Calu3 (cell line): ENCODE data around the gene FAM222A. TPM values are rescaled to one million over a fixed set of nuclear protein-coding genes. Genes with fewer than 3 reads are reported as not detected.

Source experiments
- BruUV-seq: library from RNA; stranded (reverse); fragments of 400-500 nt; replicated peaks from 2 replicates; lab custom pipeline; 2021; lab: Mats Ljungman, UMichigan
- CTCF ChIA-PET: fragments of 300-600 bp; sonication (Branson Sonifier 250); formaldehyde crosslinking; loops from one replicate; lab custom pipeline; 2022; ENCODE audit warnings: antibody characterized with exemption; lab: Charles Lee
- DNase-seq: peaks from one replicate; pipeline ENCODE4 v3.0.0; 2022
- H3K27ac Mint-ChIP-seq: one replicate; pipeline ENCODE4 v1.8.0; 2022; ENCODE audit warnings: mixed read lengths; ENCODE audit not compliant: unreplicated experiment
- H3K27me3 Mint-ChIP-seq: one replicate; pipeline ENCODE4 v1.8.0; 2022; ENCODE audit warnings: mixed read lengths; ENCODE audit not compliant: unreplicated experiment
- H3K36me3 Mint-ChIP-seq: one replicate; pipeline ENCODE4 v1.8.0; 2022; ENCODE audit warnings: mild to moderate bottlenecking, moderate library complexity, mixed read lengths; ENCODE audit not compliant: insufficient read depth, unreplicated experiment
- H3K4me1 Mint-ChIP-seq: one replicate; pipeline ENCODE4 v1.8.0; 2022; ENCODE audit warnings: mild to moderate bottlenecking, low read depth, mixed read lengths; ENCODE audit not compliant: unreplicated experiment
- H3K4me3 Mint-ChIP-seq: one replicate; pipeline ENCODE4 v1.8.0; 2022; ENCODE audit warnings: mild to moderate bottlenecking, low read depth, moderate library complexity, mixed read lengths; ENCODE audit not compliant: unreplicated experiment
- H3K9me3 Mint-ChIP-seq: one replicate; pipeline ENCODE4 v1.8.0; 2022; ENCODE audit warnings: low read depth, mixed read lengths; ENCODE audit not compliant: unreplicated experiment
- intact Hi-C: fragments of 100-400 bp; cut with micrococcal nuclease; formaldehyde crosslinking; loops from one replicate; pipeline ENCODE4 v1.10.0; 2022; ENCODE audit not compliant: unreplicated experiment
- total RNA-seq: library from RNA; stranded (reverse); gene quantifications from 2 replicates; pipeline ENCODE4 v1.2.3, GENCODE V29; 2022
- TF ChIP-seq, protein P1 (sequence below): fragments of 200-600 bp; IDR thresholded peaks from one replicate; pipeline ENCODE4 v1.8.0; 2022; ENCODE audit warnings: antibody characterized with exemption; ENCODE audit not compliant: unreplicated experiment

Gene FAM222A
- total RNA-seq, 1 experiment from 2014 or later: 2.4 TPM

DNA sequence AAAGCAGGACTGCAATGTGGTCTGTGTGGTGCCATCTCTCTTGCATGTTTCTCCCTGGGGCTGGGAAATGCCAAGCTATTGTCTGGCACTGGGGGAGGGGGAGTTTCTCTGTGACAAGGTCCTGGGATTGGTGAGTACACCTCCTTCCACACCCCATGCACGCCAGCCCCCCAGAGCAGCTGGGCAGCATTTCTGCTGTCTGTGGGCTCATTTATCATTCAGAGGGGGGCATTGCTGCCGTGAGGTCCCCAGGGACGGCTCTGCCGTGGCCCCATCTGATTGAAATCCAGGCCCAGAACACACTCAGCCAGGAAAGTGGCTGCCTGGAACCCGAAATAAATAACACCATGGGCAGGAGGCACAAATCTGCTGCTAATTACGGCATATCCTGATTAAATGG lies 12.6 kb upstream of the FAM222A start:
- intact Hi-C loops: no loop called here

DNA sequence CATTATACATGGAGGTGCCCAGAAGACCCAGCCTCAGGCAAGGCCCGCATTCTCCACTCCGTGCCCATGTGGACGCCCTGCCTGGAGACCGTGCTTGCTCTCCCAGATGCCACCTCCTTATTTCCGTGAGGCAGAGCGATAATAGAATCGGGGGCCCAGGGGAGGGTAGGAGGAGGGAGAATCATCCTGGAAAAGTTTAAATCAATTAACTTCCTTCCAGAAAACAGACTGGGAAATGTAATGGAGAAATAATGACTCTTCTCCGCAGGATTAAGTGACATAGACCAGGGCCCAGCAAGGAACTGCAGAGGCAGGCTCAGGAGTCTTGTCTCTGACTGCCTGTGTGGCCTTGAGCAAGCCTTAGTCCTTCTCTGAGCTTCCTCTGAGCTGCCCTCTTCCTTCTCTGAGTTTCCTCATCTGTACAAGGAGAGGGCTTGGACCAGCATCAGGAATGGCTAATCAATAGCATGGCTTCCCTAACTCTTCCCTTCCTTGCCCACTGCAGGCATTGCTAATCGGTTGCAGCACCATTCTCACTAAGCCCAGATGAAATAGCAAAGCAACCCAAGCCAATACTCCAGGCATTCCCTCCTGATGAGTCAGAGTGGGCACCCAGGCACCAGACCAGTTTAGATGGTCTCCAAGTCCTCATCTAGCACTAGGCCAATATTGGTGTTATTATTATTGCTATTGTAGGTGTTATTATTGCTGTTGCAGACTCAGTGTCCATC lies 11.3 kb upstream of the FAM222A start:
- Mint-ChIP-seq H3K4me3 (no peak overlapping the region), H3K27me3 (peaks cover 14% of the 10 kb centered on the region), H3K36me3 (no peaks in the 10 kb centered on the region), H3K27ac (no peak overlapping the region), H3K9me3 (no peaks in the 10 kb centered on the region), H3K4me1 (no peaks in the 10 kb centered on the region)
- CTCF ChIA-PET: interaction anchor here (0.8 kb wide), 1 partner anchor 111 kb away, joined by 3 read pairs; no protein-coding TSS in a partner anchor
- no TSS peak for BruUV-seq
- TF ChIP-seq, protein P1, sequence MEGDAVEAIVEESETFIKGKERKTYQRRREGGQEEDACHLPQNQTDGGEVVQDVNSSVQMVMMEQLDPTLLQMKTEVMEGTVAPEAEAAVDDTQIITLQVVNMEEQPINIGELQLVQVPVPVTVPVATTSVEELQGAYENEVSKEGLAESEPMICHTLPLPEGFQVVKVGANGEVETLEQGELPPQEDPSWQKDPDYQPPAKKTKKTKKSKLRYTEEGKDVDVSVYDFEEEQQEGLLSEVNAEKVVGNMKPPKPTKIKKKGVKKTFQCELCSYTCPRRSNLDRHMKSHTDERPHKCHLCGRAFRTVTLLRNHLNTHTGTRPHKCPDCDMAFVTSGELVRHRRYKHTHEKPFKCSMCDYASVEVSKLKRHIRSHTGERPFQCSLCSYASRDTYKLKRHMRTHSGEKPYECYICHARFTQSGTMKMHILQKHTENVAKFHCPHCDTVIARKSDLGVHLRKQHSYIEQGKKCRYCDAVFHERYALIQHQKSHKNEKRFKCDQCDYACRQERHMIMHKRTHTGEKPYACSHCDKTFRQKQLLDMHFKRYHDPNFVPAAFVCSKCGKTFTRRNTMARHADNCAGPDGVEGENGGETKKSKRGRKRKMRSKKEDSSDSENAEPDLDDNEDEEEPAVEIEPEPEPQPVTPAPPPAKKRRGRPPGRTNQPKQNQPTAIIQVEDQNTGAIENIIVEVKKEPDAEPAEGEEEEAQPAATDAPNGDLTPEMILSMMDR: no peak
- intact Hi-C loops: no loop called here
- no peak for DNase-seq

More for the DNA sequence above, 12.6 kb upstream of the FAM222A start:
- no peaks in the 10 kb centered on the region for H3K4me1 Mint-ChIP-seq
- TF ChIP-seq, protein P1: no peak
- no peak overlapping the region for H3K4me3 Mint-ChIP-seq
- no peak overlapping the region for H3K27ac Mint-ChIP-seq
- H3K9me3 Mint-ChIP-seq: no peaks in the 10 kb centered on the region
- BruUV-seq: no TSS peak
- no peaks in the 10 kb centered on the region for H3K36me3 Mint-ChIP-seq
- DNase-seq: no peak
- CTCF ChIA-PET: no interaction called here
- peaks cover 14% of the 10 kb centered on the region for H3K27me3 Mint-ChIP-seq

DNA sequence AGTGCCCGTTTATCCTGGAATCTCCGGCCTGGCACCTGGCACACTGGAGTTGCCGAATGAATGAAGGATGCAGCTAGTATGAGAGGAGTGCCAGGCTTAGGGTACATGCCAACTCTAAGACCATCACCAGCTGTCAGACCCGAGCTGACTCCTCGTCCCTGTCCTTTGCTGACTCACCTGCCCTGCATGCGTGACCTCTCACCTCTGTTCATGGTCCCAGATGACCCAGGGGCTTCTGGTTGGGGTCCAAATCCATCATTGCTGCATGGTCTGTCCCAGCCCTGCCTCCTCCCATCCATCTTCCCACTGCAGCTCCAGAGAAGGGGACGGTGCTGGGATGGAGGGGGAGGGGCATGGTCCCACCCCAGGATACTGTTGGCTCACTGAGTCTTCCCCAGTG lies 9.9 kb upstream of the FAM222A start:
- TF ChIP-seq, protein P1: no peak
- Mint-ChIP-seq H3K36me3 (no peaks in the 10 kb centered on the region), H3K9me3 (no peaks in the 10 kb centered on the region), H3K27me3 (peaks cover 14% of the 10 kb centered on the region), H3K4me1 (peaks cover 2% of the 10 kb centered on the region), H3K4me3 (no peak overlapping the region), H3K27ac (no peak overlapping the region)
- intact Hi-C loops: no loop called here
- CTCF ChIA-PET: interaction anchor here (0.6 kb wide), 1 partner anchor 33 kb away, joined by 5 read pairs; no protein-coding TSS in a partner anchor
- no TSS peak for BruUV-seq
- DNase-seq: no peak

DNA sequence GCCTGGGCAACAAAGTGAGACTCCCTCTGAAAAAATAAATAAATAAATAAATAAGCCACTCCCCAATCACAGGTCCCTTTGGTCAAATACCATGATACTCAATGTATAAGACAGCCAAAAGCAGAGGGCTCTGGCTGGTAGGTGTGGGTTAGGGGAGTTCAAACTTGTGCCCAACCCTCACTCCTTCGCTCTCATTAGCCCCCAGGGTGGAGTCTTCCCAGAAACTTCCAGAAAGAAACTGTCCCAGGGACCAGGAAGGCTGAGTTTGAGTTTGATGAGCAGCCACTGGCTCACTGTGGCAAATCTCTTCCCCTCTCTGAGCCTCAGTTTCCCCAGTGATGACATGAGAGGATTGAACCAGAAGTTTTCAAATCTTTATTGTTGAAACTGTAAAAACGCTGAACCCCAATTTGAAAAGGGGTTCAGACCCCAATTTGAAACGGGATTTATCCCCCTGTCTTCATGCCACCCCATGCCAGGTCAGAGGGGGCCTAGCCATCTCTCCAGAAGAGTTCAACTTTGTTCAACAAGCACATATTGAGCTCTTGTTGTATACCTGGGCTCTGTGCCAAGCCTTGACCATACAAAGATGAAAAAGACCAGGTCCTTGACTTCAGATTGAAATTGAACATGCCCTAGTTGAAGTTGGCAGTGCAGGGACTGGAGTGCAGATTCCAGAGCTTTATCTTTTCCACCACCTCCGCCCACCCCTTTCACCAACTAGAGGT lies 9.1 kb upstream of the FAM222A start:
- no TSS peak for BruUV-seq
- Mint-ChIP-seq H3K27ac (no peak overlapping the region), H3K9me3 (no peaks in the 10 kb centered on the region), H3K27me3 (peaks cover 14% of the 10 kb centered on the region), H3K36me3 (no peaks in the 10 kb centered on the region), H3K4me1 (peaks cover 10% of the 10 kb centered on the region), H3K4me3 (no peak overlapping the region)
- intact Hi-C loops: no loop called here
- CTCF ChIA-PET: interaction anchor here (0.9 kb wide), 1 partner anchor 9 kb away, joined by 3 read pairs; no protein-coding TSS in a partner anchor
- TF ChIP-seq, protein P1: no peak
- no peak for DNase-seq
